ENCODE measurements around the gene DNAH3. TPM values are rescaled to one million over a fixed set of nuclear protein-coding genes. Genes with fewer than 3 reads are reported as not detected.

The DNAH3 gene
- total RNA-seq, 6 experiments from 2014 or later, result not detected

GRCh38 chr16:20971401-20971800 lies 179.2 kb downstream of the DNAH3 start:
- intact Hi-C loops (cut with DNase I), result no loop called here
- no peaks in the 10 kb centered on the region for H3K9me3 ChIP-seq
- TF ChIP-seq CTCF (IDR thresholded peaks at IDR 0.05), result no peak
- TF ChIP-seq POLR2A (IDR thresholded peaks at IDR 0.05), result no peak
- no peaks in the 10 kb centered on the region for H3K36me3 ChIP-seq
- 64% methylated on average over 6 of the region's 8 CpGs for WGBS (ENCODE audit: insufficient coverage, low coverage, low lambda C conversion rate, missing lambda C conversion rate)
- DNase-seq (no peak), ATAC-seq (no peak)
- H3K4me1 ChIP-seq, result no peaks in the 10 kb centered on the region
- H3K27ac ChIP-seq, result no peak overlapping the region
- no peaks in the 10 kb centered on the region for H3K27me3 ChIP-seq
- no peak overlapping the region for H3K4me3 ChIP-seq

- Histone ChIP-seq H3K4me3 (no peak overlapping the region), H3K27ac (no peak overlapping the region), H3K9me3 (no peaks in the 10 kb centered on the region), H3K4me1 (no peaks in the 10 kb centered on the region), H3K36me3 (no peaks in the 10 kb centered on the region), H3K27me3 (no peaks in the 10 kb centered on the region)
- no peak for TF ChIP-seq POLR2A (IDR thresholded peaks at IDR 0.05)
- no peak for TF ChIP-seq CTCF (IDR thresholded peaks at IDR 0.05)
- no peak for DNase-seq
- intact Hi-C loops (cut with DNase I), result no loop called here
- ATAC-seq, result no peak
- WGBS (ENCODE audit: insufficient coverage, low coverage, low lambda C conversion rate, missing lambda C conversion rate), result 40% methylated on average over 1 of the region's 5 CpGs
These were observed 181.3 kb downstream of the DNAH3 start for GRCh38 chr16:20969386-20969785.

GRCh38 chr16:20968765-20969164 lies 181.9 kb downstream of the DNAH3 start:
- TF ChIP-seq POLR2A (IDR thresholded peaks at IDR 0.05), result no peak
- no peak for TF ChIP-seq CTCF (IDR thresholded peaks at IDR 0.05)
- WGBS (ENCODE audit: insufficient coverage, low coverage, low lambda C conversion rate, missing lambda C conversion rate), result 54% methylated on average over 3 of the region's 3 CpGs
- ATAC-seq (no peak), DNase-seq (no peak)
- no peaks in the 10 kb centered on the region for H3K36me3 ChIP-seq
- no peaks in the 10 kb centered on the region for H3K4me1 ChIP-seq
- H3K27ac ChIP-seq, result no peak overlapping the region
- H3K4me3 ChIP-seq, result no peak overlapping the region
- intact Hi-C loops (cut with DNase I), result no loop called here
- H3K9me3 ChIP-seq, result no peaks in the 10 kb centered on the region
- H3K27me3 ChIP-seq, result no peaks in the 10 kb centered on the region

- no peak for DNase-seq
- Histone ChIP-seq H3K4me3 (no peak overlapping the region), H3K36me3 (no peaks in the 10 kb centered on the region), H3K27me3 (no peaks in the 10 kb centered on the region), H3K4me1 (no peaks in the 10 kb centered on the region), H3K9me3 (no peaks in the 10 kb centered on the region), H3K27ac (no peak overlapping the region)
- intact Hi-C loops (cut with DNase I), result no loop called here
- TF ChIP-seq POLR2A (IDR thresholded peaks at IDR 0.05) (no peak), CTCF (IDR thresholded peaks at IDR 0.05) (no peak)
- WGBS (ENCODE audit: insufficient coverage, low coverage, low lambda C conversion rate, missing lambda C conversion rate), result 86% methylated on average over 3 of the region's 5 CpGs
- ATAC-seq, result no peak
These were observed 189.7 kb downstream of the DNAH3 start for GRCh38 chr16:20960899-20961298.

- TF ChIP-seq POLR2A (IDR thresholded peaks at IDR 0.05) (no peak), CTCF (IDR thresholded peaks at IDR 0.05) (no peak)
- H3K27me3 ChIP-seq, result no peaks in the 10 kb centered on the region
- intact Hi-C loops (cut with DNase I), result no loop called here
- WGBS (ENCODE audit: insufficient coverage, low coverage, low lambda C conversion rate, missing lambda C conversion rate), result 61% methylated on average over 3 of the region's 3 CpGs
- H3K4me1 ChIP-seq, result no peaks in the 10 kb centered on the region
- H3K36me3 ChIP-seq, result no peaks in the 10 kb centered on the region
- H3K4me3 ChIP-seq, result no peak overlapping the region
- no peak for ATAC-seq
- DNase-seq, result no peak
- no peak overlapping the region for H3K27ac ChIP-seq
- no peaks in the 10 kb centered on the region for H3K9me3 ChIP-seq
These were observed 193.5 kb downstream of the DNAH3 start for GRCh38 chr16:20957153-20957552.
